Measurements from ENCODE around the gene TDRD7.

TDRD7 gene

GRCh38 chr9:97500765-97501176, 88.9 kb downstream of the TDRD7 start:
- Histone ChIP-seq H3K27ac (ENCODE audit: extremely low read depth, low read depth, low read length) (no peak overlapping the region), H3K9me3 (ENCODE audit: control insufficient read depth, insufficient read depth, low read depth, low read length) (no peaks in the 10 kb centered on the region), H3K4me1 (ENCODE audit: control insufficient read depth, insufficient read depth, low read length) (peaks cover 3% of the 10 kb centered on the region; the same call in 1 of the 2 replicates), H3K36me3 (ENCODE audit: control insufficient read depth in 2 of 2, insufficient read depth in 1 of 2, low read length in 2 of 2) (peaks cover 0 to 9% of the 10 kb centered on the region in 2 experiments; a peak in 1 of 3 replicates), H3K4me3 (ENCODE audit: low read depth, low read length) (peak overlapping the region; percentile 71)
- POLR2A ChIA-PET = interaction anchor here (0.6 to 2.1 kb wide), 4 partner anchors 18 to 555 kb away, joined by 3 to 8 read pairs (median 4); partner anchors contain the start of gene NANS
- no peak for TF ChIP-seq ZNF37A (tag by site-specific recombination; IDR thresholded peaks at IDR 0.05)
- 0 out of 2 replicates have a peak, but pooled peaks have one; percentile 22 for TF ChIP-seq ZNF362 (tag by site-specific recombination; IDR thresholded peaks at IDR 0.05)
- CTCF ChIA-PET = interaction anchor here (0.6 to 4.8 kb wide), 14 partner anchors 12 to 154 kb away, joined by 3 to 45 read pairs (median 5); partner anchors contain the start of gene TDRD7

GRCh38 chr9:97501177-97501971, 89.5 kb downstream of the TDRD7 start, which contains the start of gene TMOD1:
TMOD1 (plus strand) TSS chr9:97501666; CDS start chr9:97524189, 22,523 bp downstream.
- H3K4me3 ChIP-seq (ENCODE audit: low read depth, low read length) = peak within 1 kb of the TSS; percentile 71
- no peaks in the 10 kb centered on the region for H3K9me3 ChIP-seq (ENCODE audit: control insufficient read depth, insufficient read depth, low read depth, low read length)
- peak within 1 kb of the TSS; percentile 63; the same call in 1 of the 2 replicates for H3K27ac ChIP-seq (ENCODE audit: extremely low read depth, low read depth, low read length)
- H3K4me1 ChIP-seq (ENCODE audit: control insufficient read depth, insufficient read depth, low read length) = peaks cover 3% of the 10 kb centered on the region; the same call in 1 of the 2 replicates
- H3K36me3 ChIP-seq (ENCODE audit: control insufficient read depth in 2 of 2, insufficient read depth in 1 of 2, low read length in 2 of 2) = peaks cover 0 to 7% of the 10 kb centered on the region in 2 experiments; a peak in 1 of 3 replicates
- ChIA-PET CTCF (interaction anchor here (0.6 to 4.8 kb wide), 15 partner anchors 13 to 154 kb away, joined by 3 to 45 read pairs (median 5); partner anchors contain the start of gene TDRD7), POLR2A (interaction anchor here (0.6 to 2.1 kb wide), 7 partner anchors 15 to 555 kb away, joined by 3 to 10 read pairs (median 5); partner anchors contain the start of genes NANS, NCBP1 and TSTD2)
- TF ChIP-seq ZNF292 (tag by site-specific recombination; IDR thresholded peaks at IDR 0.05; ENCODE audit: borderline replicate concordance, low read depth) = no peak
- peak; percentile 36; the same call in 1 of the 2 replicates for TF ChIP-seq ZBTB17 (tag by site-specific recombination; IDR thresholded peaks at IDR 0.05)
- TF ChIP-seq ZNF529 (tag by site-specific recombination; IDR thresholded peaks at IDR 0.05; ENCODE audit: insufficient replicate concordance) = no peak
- no peak for TF ChIP-seq ZFHX2 (tag by site-specific recombination; conservative IDR thresholded peaks at IDR 0.05)
- no peak for TF ChIP-seq ZNF26 (tag by site-specific recombination; IDR thresholded peaks at IDR 0.05)
- peak; percentile 95 for TF ChIP-seq PRDM10 (tag by site-specific recombination; IDR thresholded peaks at IDR 0.05)
- TF ChIP-seq ZBTB8A (tag by site-specific recombination; IDR thresholded peaks at IDR 0.05) = 0 out of 2 replicates have a peak, but pooled peaks have one; percentile 13
- no peak for TF ChIP-seq ZFP37 (tag by site-specific recombination; IDR thresholded peaks at IDR 0.05)
- 0 out of 2 replicates have a peak, but pooled peaks have one; percentile 36 for TF ChIP-seq ZXDB (tag by site-specific recombination; IDR thresholded peaks at IDR 0.05)
- no peak for TF ChIP-seq ZNF791 (tag by site-specific recombination; IDR thresholded peaks at IDR 0.05)
- TF ChIP-seq CTCF (tag by site-specific recombination; IDR thresholded peaks at IDR 0.05) = 0 out of 2 replicates have a peak, but pooled peaks have one; percentile 21
- TF ChIP-seq ZNF121 (tag by site-specific recombination; IDR thresholded peaks at IDR 0.05) = no peak
- peak; percentile 92 for TF ChIP-seq ZNF223 (tag by site-specific recombination; IDR thresholded peaks at IDR 0.05)
- TF ChIP-seq ZIC2 (tag by site-specific recombination; IDR thresholded peaks at IDR 0.05) = peak; percentile 34; the same call in 1 of the 2 replicates
- 0 out of 2 replicates have a peak, but pooled peaks have one; percentile 17 for TF ChIP-seq BCL11A (tag by site-specific recombination; IDR thresholded peaks at IDR 0.05; ENCODE audit: low read depth)
- peak; percentile 25; the same call in 1 of the 2 replicates for TF ChIP-seq SP3 (tag by site-specific recombination; IDR thresholded peaks at IDR 0.05)
- TF ChIP-seq ZEB2 (tag by site-specific recombination; IDR thresholded peaks at IDR 0.05) = peak; percentile 49; the same call in 1 of the 2 replicates
- TF ChIP-seq ZNF704 (tag by site-specific recombination; IDR thresholded peaks at IDR 0.05) = no peak
- TF ChIP-seq ZNF133 (tag by site-specific recombination; IDR thresholded peaks at IDR 0.05) = no peak
- TF ChIP-seq ZFP69B (tag by site-specific recombination; IDR thresholded peaks at IDR 0.05) = peak; percentile 28; the same call in 1 of the 2 replicates
- TF ChIP-seq ZSCAN30 (tag by site-specific recombination; IDR thresholded peaks at IDR 0.05) = peak; percentile 32; the same call in 1 of the 2 replicates

All from HEK293 (cell line).